ENCODE measurements around the gene MED9. TPM values are rescaled to one million over a fixed set of nuclear protein-coding genes. Genes with fewer than 3 reads are reported as not detected.

The MED9 gene
- total and polyA plus RNA-seq, 12 donors, result 8.2 to 41.2 (median 18.4) TPM

DNA sequence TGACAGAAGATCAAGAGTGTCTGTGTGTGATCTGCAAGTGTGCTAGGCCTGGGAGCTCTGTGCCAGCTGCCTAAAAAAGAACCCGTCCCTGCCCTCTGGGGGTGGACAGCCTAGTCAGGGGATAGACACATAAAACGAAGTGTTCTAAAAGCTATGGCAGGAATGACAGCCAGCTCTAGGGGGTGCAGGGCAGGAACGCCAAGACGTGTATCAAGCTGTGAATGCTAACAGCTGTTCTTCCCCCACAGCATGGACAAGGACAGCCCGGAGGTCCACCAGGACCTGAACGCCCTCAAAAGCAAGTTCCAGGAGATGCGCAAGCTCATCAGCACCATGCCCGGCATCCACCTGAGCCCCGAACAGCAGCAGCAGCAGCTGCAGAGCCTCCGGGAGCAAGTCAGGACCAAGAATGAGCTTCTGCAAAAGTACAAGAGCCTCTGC, 14.3 kb downstream of the MED9 start:
- DNase-seq, result no peak

DNA sequence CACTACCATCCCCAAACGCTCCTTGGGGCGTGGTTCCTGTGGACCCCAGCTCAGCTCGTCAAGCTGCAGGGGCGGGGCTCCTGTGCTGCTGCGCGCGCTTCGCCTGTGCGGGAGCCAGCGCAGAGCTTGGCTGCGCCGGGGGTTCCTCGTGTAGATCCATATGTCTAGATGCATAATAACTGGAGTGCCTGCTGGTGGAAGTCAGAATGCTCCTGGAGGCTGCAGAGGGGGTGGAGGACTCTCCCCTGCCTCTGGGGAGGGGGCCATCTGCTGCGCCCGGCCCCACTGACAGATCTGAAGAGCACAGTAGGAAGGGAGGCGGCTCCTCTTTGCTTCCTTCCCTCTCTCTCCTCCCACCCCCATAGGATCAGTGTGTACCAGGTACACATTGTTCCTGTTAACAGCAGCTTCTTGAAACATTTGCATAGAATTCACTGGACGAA, 14.8 kb downstream of the MED9 start:
- WGBS, 4 donors, result 87 to 94% (median 91%) methylated on average over 14 to 17 of the region's 17 CpGs
- H3K36me3 ChIP-seq (replicated peaks in 1 of 2), result peaks cover 0 to 23% of the 10 kb centered on the region in 2 donors
- no peak for DNase-seq
- H3K4me1 ChIP-seq (replicated peaks in 1 of 2), result peaks cover 9 to 25% of the 10 kb centered on the region in 2 donors
- intact Hi-C loops (cut with DNase I), result no loop called here
- H3K27ac ChIP-seq, result no peak overlapping the region
- no peaks in the 10 kb centered on the region for H3K27me3 ChIP-seq
- H3K9me3 ChIP-seq (replicated peaks in 1 of 3), result no peaks in the 10 kb centered on the region
- TF ChIP-seq, protein P1, sequence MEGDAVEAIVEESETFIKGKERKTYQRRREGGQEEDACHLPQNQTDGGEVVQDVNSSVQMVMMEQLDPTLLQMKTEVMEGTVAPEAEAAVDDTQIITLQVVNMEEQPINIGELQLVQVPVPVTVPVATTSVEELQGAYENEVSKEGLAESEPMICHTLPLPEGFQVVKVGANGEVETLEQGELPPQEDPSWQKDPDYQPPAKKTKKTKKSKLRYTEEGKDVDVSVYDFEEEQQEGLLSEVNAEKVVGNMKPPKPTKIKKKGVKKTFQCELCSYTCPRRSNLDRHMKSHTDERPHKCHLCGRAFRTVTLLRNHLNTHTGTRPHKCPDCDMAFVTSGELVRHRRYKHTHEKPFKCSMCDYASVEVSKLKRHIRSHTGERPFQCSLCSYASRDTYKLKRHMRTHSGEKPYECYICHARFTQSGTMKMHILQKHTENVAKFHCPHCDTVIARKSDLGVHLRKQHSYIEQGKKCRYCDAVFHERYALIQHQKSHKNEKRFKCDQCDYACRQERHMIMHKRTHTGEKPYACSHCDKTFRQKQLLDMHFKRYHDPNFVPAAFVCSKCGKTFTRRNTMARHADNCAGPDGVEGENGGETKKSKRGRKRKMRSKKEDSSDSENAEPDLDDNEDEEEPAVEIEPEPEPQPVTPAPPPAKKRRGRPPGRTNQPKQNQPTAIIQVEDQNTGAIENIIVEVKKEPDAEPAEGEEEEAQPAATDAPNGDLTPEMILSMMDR (IDR thresholded peaks at IDR 0.05), result no peak
- TF ChIP-seq POLR2A (IDR thresholded peaks at IDR 0.05), result no peak
- H3K4me3 ChIP-seq, result no peak overlapping the region

More for the DNA sequence above, 14.3 kb downstream of the MED9 start:
- Histone ChIP-seq H3K27ac (no peak overlapping the region), H3K4me1 (replicated peaks in 1 of 2) (peaks cover 9 to 25% of the 10 kb centered on the region in 2 donors), H3K36me3 (replicated peaks in 1 of 2) (peaks cover 0 to 23% of the 10 kb centered on the region in 2 donors), H3K4me3 (no peak overlapping the region), H3K27me3 (no peaks in the 10 kb centered on the region), H3K9me3 (replicated peaks in 1 of 3) (no peaks in the 10 kb centered on the region)
- intact Hi-C loops (cut with DNase I), result no loop called here
- 86 to 95% (median 87%) methylated on average over 6 to 10 of the region's 10 CpGs for WGBS, 4 donors
- TF ChIP-seq, protein P1 (IDR thresholded peaks at IDR 0.05), result no peak
- TF ChIP-seq POLR2A (IDR thresholded peaks at IDR 0.05), result no peak

DNA sequence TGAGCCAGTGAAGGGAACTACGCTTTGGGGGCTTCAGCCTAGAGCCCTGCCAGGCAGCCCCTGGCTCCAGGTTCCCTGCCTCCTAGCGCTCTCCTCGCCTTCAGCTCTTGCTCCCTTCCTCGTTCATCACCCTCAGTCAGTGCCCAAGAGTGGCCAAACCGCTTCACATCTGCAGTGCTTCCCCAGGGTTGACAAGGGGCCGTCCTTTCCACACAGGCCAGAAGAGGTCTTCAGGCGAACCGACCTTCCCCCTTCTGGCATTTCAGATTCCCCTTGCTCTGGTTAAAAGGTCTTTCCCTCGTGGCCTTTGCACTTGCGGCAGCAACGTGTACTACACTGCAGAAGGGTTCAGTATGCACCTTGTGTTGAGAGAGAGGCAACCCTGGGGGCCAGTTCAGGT, 15.3 kb downstream of the MED9 start:
- no peaks in the 10 kb centered on the region for H3K9me3 ChIP-seq (replicated peaks in 1 of 3)
- no peak for TF ChIP-seq POLR2A (IDR thresholded peaks at IDR 0.05)
- TF ChIP-seq, protein P1 (IDR thresholded peaks at IDR 0.05), result no peak
- peaks cover 0 to 23% of the 10 kb centered on the region in 2 donors for H3K36me3 ChIP-seq (replicated peaks in 1 of 2)
- H3K27ac ChIP-seq, result no peak overlapping the region
- H3K27me3 ChIP-seq, result no peaks in the 10 kb centered on the region
- intact Hi-C loops (cut with DNase I), result no loop called here
- 87 to 93% (median 90%) methylated on average over 10 to 11 of the region's 11 CpGs for WGBS, 4 donors
- H3K4me3 ChIP-seq, result no peak overlapping the region
- no peak for DNase-seq
- H3K4me1 ChIP-seq (replicated peaks in 1 of 2), result peaks cover 9 to 28% of the 10 kb centered on the region in 2 donors

DNA sequence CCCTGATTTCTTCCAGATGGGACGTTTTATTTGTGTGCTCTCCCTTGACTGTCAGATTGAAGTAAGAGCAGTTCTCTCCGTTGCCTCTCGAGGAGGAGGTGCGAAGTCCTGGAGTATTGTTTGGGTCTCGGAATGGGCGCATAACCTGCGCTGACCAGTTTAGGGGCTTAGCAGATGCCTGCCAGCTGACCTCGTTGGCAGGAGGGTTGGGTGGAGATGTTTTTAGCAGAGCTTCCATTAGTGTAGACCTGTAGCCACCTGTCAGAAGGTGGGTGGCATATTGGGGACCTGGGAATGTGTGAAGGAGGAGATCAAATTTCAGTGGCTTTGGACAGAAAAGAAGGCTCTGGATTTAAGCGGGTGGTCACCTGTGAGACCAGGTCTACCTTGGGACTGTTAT, 15.8 kb downstream of the MED9 start:
- intact Hi-C loops (cut with DNase I), result no loop called here
- 92 to 94% (median 93%) methylated on average over 9 of the region's 9 CpGs for WGBS, 4 donors
- no peak for DNase-seq
- TF ChIP-seq, protein P1 (IDR thresholded peaks at IDR 0.05), result no peak
- no peak for TF ChIP-seq POLR2A (IDR thresholded peaks at IDR 0.05)
- Histone ChIP-seq H3K36me3 (replicated peaks in 1 of 2) (peaks cover 0 to 20% of the 10 kb centered on the region in 2 donors), H3K27ac (no peak overlapping the region), H3K4me1 (replicated peaks in 1 of 2) (peaks cover 9 to 31% of the 10 kb centered on the region in 2 donors), H3K27me3 (no peaks in the 10 kb centered on the region), H3K9me3 (replicated peaks in 1 of 3) (no peaks in the 10 kb centered on the region), H3K4me3 (no peak overlapping the region)
